ENCODE data around the gene PLCB4.
A peak's percentile ranks its signal among the peaks of the same experiment; 100 is the strongest.

The PLCB4 gene

GRCh38 chr20:9281803-9282202, 212.9 kb downstream of the PLCB4 start:
- no peak for DNase-seq

- DNase-seq = no peak
Measured at GRCh38 chr20:9285617-9286016, 216.7 kb downstream of the PLCB4 start.

- no peak for DNase-seq
Measured at GRCh38 chr20:9286501-9287461, 217.9 kb downstream of the PLCB4 start.

- no peak for DNase-seq
Measured at GRCh38 chr20:9287826-9288225, 218.9 kb downstream of the PLCB4 start.

GRCh38 chr20:9290331-9290730, 221.4 kb downstream of the PLCB4 start:
- no peak for DNase-seq

GRCh38 chr20:9293145-9293544, 224.3 kb downstream of the PLCB4 start:
- no peak for DNase-seq

- DNase-seq = no peak
Measured at GRCh38 chr20:9294041-9294440, 225.2 kb downstream of the PLCB4 start.

GRCh38 chr20:9298906-9299305, 230.0 kb downstream of the PLCB4 start:
- no peak for DNase-seq

- no peak for DNase-seq
Measured at GRCh38 chr20:9300080-9300479, 231.2 kb downstream of the PLCB4 start.

GRCh38 chr20:9300534-9300933, 231.6 kb downstream of the PLCB4 start:
- no peak for DNase-seq

GRCh38 chr20:9301129-9302090, 232.5 kb downstream of the PLCB4 start:
- DNase-seq = no peak

- no peak for DNase-seq
Measured at GRCh38 chr20:9302091-9302462, 233.2 kb downstream of the PLCB4 start.

- no peak for DNase-seq
Measured at GRCh38 chr20:9306521-9306920, 237.6 kb downstream of the PLCB4 start.

GRCh38 chr20:9308056-9308455, 239.2 kb downstream of the PLCB4 start:
- DNase-seq = no peak

GRCh38 chr20:9311132-9311531, 242.2 kb downstream of the PLCB4 start:
- DNase-seq = no peak

- DNase-seq = peak in 1 of 5 donors; percentile 2
Measured at GRCh38 chr20:9319687-9320384, 250.9 kb downstream of the PLCB4 start.

- DNase-seq = no peak
Measured at GRCh38 chr20:9321007-9321406, 252.1 kb downstream of the PLCB4 start.

- no peak for DNase-seq
Measured at GRCh38 chr20:9322661-9323060, 253.8 kb downstream of the PLCB4 start.

GRCh38 chr20:9323622-9324021, 254.7 kb downstream of the PLCB4 start:
- no peak for DNase-seq

GRCh38 chr20:9329355-9330101, 260.6 kb downstream of the PLCB4 start:
- no peak for DNase-seq

- no peak for DNase-seq
Measured at GRCh38 chr20:9330151-9330550, 261.3 kb downstream of the PLCB4 start.

All from T-helper 1 cell (primary cell).